Measurements from ENCODE around the gene MACIR.
A peak's percentile ranks its signal among the peaks of the same experiment; 100 is the strongest.

Gene MACIR

GRCh38 chr5:103293719-103294118 is 35.2 kb downstream of the MACIR start:
- FAIRE-seq: peak; percentile 41

DNA sequence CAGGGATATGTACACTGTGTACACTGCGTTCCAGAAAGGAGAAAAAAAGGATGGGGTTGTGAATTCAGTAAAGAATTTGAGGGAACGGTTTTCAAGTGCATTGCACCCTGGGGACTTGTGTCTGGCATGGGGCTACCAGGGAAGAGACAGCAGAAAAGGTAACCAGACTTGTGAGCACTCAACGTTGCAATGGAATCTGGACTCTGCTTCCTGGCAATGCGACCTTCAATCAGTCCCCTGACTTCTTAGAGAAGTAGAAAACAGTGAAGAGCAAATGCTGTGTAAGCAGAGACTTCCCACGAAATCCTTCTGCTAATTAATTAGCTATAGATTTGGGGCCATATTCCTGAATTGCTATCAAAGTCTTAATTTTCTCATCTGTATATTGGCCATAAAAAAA is 36.3 kb downstream of the MACIR start:
- FAIRE-seq: no peak

GRCh38 chr5:103295424-103295823 is 36.9 kb downstream of the MACIR start:
- no peak for FAIRE-seq

GRCh38 chr5:103295871-103296270 is 37.3 kb downstream of the MACIR start:
- FAIRE-seq: no peak

DNA sequence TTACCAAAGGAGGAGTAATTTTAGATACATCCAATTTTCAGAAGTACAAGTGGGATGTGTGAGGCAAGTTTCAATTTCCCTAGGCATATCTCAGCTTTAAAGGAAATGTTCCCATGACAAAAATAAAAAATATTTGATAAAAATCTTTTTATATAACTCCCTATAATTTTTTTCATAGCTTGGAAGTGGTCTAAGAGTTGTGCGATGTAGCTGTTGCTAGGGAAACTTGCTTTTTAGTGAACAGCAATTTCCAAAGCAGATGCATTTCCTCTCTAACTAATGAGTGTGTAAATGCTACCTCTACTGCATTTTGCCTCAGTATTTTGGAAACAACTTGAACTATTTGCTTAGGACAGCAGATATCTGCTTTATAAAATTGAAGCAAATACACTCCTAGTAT is 39.6 kb downstream of the MACIR start:
- FAIRE-seq: no peak

GRCh38 chr5:103298607-103299188 is 40.1 kb downstream of the MACIR start:
- FAIRE-seq: no peak

DNA sequence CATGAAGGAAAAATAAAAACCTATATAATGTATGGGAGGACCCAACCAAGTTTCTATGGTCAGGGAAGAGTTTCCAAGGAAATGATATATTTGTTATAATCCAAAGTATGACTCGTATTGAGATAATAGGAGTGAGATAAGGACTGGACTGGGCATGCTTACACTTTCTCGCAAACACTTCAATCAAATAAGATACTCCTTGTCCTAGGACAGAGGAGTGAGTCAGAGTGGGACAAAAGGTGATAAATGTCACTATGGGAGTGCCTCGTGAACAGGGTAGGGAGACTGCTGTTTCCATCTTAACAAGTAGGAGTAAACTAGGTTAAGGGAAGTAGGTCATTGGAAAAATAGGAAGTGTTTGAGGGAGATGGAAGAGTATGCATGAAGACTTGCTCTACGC is 47.2 kb downstream of the MACIR start:
- FAIRE-seq: no peak

- no peak for FAIRE-seq
These were observed 48.9 kb downstream of the MACIR start for GRCh38 chr5:103307470-103307869.

GRCh38 chr5:103308774-103309173 is 50.2 kb downstream of the MACIR start:
- FAIRE-seq: no peak

GRCh38 chr5:103313056-103313455 is 54.5 kb downstream of the MACIR start:
- FAIRE-seq: no peak

- FAIRE-seq: no peak
These were observed 56.9 kb downstream of the MACIR start for GRCh38 chr5:103315455-103315854.

- no peak for FAIRE-seq
These were observed 68.9 kb downstream of the MACIR start for GRCh38 chr5:103327451-103327850.

DNA sequence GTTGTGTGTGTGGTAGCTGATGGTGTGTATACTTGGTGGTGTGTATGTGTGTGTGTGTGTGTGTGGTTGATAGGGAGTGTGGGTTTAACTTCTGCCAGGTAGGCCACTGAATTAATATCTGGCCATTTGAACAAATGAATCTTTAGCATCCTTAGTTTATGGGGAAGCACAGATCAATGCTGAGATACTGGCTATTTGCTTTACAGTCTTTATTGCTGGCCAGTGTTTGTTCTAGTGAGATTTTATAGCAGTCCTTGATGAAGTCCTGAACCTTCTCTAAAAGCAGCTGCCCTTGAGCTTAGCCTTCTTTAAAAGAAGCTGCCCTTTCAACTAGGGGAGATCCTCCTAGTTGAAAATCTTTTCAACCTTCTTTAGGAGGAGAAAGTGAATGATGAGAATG is 69.3 kb downstream of the MACIR start:
- no peak for FAIRE-seq

All from islet of Langerhans (tissue), 1 donor.